Measurements from ENCODE around the gene FHIT.

Gene FHIT

GRCh38 chr3:60399292-60399691, 852.0 kb downstream of the FHIT start:
- H3K27ac ChIP-seq (ENCODE audit: low read depth, low read length): no peak overlapping the region
- H3K4me3 ChIP-seq (ENCODE audit: insufficient read depth, low read length, poor library complexity, severe bottlenecking): no peak overlapping the region
- no peaks in the 10 kb centered on the region for H3K9me3 ChIP-seq (ENCODE audit: insufficient read depth, low read length)
- H3K27me3 ChIP-seq (ENCODE audit: low read length): no peaks in the 10 kb centered on the region
- H3K9ac ChIP-seq (ENCODE audit: low read length): no peak overlapping the region
- H4K20me1 ChIP-seq (ENCODE audit: low read depth, low read length): no peaks in the 10 kb centered on the region
- no peaks in the 10 kb centered on the region for H3K36me3 ChIP-seq (ENCODE audit: low read length)
- no peaks in the 10 kb centered on the region for H3K9me2 ChIP-seq (replicated peaks; ENCODE audit: insufficient read depth, low read length)
- H2AFZ ChIP-seq (ENCODE audit: low read depth, low read length, severe bottlenecking): no peak overlapping the region
- TF ChIP-seq EZH2phosphoT487 (conservative IDR thresholded peaks at IDR 0.05; ENCODE audit: low read length) (no peak), CTCF (IDR thresholded peaks at IDR 0.05; ENCODE audit: insufficient read depth, low read length, poor library complexity, severe bottlenecking) (no peak)
- no peak overlapping the region for H3K4me2 ChIP-seq (ENCODE audit: low read depth, low read length, poor library complexity, severe bottlenecking)
- H3F3A ChIP-seq (ENCODE audit: insufficient read depth): no peaks in the 10 kb centered on the region
- no peaks in the 10 kb centered on the region for H3K79me2 ChIP-seq (ENCODE audit: insufficient read depth, low read length)

GRCh38 chr3:60395173-60395762, 856.0 kb downstream of the FHIT start:
- Histone ChIP-seq H3K9ac (ENCODE audit: low read length) (no peak overlapping the region), H3K27me3 (ENCODE audit: low read length) (no peaks in the 10 kb centered on the region), H3K27ac (ENCODE audit: low read depth, low read length) (no peak overlapping the region), H3K9me2 (replicated peaks; ENCODE audit: insufficient read depth, low read length) (no peaks in the 10 kb centered on the region), H3K4me2 (ENCODE audit: low read depth, low read length, poor library complexity, severe bottlenecking) (no peak overlapping the region), H3F3A (ENCODE audit: insufficient read depth) (no peaks in the 10 kb centered on the region), H4K20me1 (ENCODE audit: low read depth, low read length) (no peaks in the 10 kb centered on the region), H3K79me2 (ENCODE audit: insufficient read depth, low read length) (no peaks in the 10 kb centered on the region), H3K4me3 (ENCODE audit: insufficient read depth, low read length, poor library complexity, severe bottlenecking) (no peak overlapping the region), H3K36me3 (ENCODE audit: low read length) (no peaks in the 10 kb centered on the region), H2AFZ (ENCODE audit: low read depth, low read length, severe bottlenecking) (no peak overlapping the region), H3K9me3 (ENCODE audit: insufficient read depth, low read length) (no peaks in the 10 kb centered on the region)
- no peak for TF ChIP-seq EZH2phosphoT487 (conservative IDR thresholded peaks at IDR 0.05; ENCODE audit: low read length)
- no peak for TF ChIP-seq CTCF (IDR thresholded peaks at IDR 0.05; ENCODE audit: insufficient read depth, low read length, poor library complexity, severe bottlenecking)

GRCh38 chr3:60393946-60394345, 857.3 kb downstream of the FHIT start:
- Histone ChIP-seq H4K20me1 (ENCODE audit: low read depth, low read length) (no peaks in the 10 kb centered on the region), H3K4me3 (ENCODE audit: insufficient read depth, low read length, poor library complexity, severe bottlenecking) (no peak overlapping the region), H3F3A (ENCODE audit: insufficient read depth) (no peaks in the 10 kb centered on the region), H3K9me2 (replicated peaks; ENCODE audit: insufficient read depth, low read length) (no peaks in the 10 kb centered on the region), H3K9ac (ENCODE audit: low read length) (no peak overlapping the region), H3K4me2 (ENCODE audit: low read depth, low read length, poor library complexity, severe bottlenecking) (no peak overlapping the region), H3K9me3 (ENCODE audit: insufficient read depth, low read length) (no peaks in the 10 kb centered on the region), H3K79me2 (ENCODE audit: insufficient read depth, low read length) (no peaks in the 10 kb centered on the region), H3K27ac (ENCODE audit: low read depth, low read length) (no peak overlapping the region), H3K36me3 (ENCODE audit: low read length) (no peaks in the 10 kb centered on the region), H3K27me3 (ENCODE audit: low read length) (no peaks in the 10 kb centered on the region), H2AFZ (ENCODE audit: low read depth, low read length, severe bottlenecking) (no peak overlapping the region)
- TF ChIP-seq CTCF (IDR thresholded peaks at IDR 0.05; ENCODE audit: insufficient read depth, low read length, poor library complexity, severe bottlenecking): no peak
- no peak for TF ChIP-seq EZH2phosphoT487 (conservative IDR thresholded peaks at IDR 0.05; ENCODE audit: low read length)
